Type B pancreatic cell (in vitro differentiated cells): ENCODE measurements around the gene SKA1. TPM values are rescaled to one million over a fixed set of nuclear protein-coding genes. Genes with fewer than 3 reads are reported as not detected.
"Not testable (repeated sequence)": the region's sequence is repeated elsewhere in the genome, so short reads cannot be mapped to it uniquely, and the experiment has no call there.

ENCODE experiments used
- DNase-seq: peaks from one replicate; pipeline ENCODE4 v3.0.0; 2021; ENCODE audit warnings: mixed read lengths; ENCODE audit not compliant: unreplicated experiment; ENCODE audit errors: extremely low spot score
- H3K27ac Mint-ChIP-seq: 2 replicates; pipeline ENCODE4 v1.8.0; 2021; ENCODE audit warnings: mild to moderate bottlenecking, mixed read lengths
- H3K27me3 Mint-ChIP-seq: 2 replicates; pipeline ENCODE4 v1.8.0; 2021; ENCODE audit warnings: mixed read lengths
- H3K36me3 Mint-ChIP-seq: 2 replicates; pipeline ENCODE4 v1.8.0; 2021; ENCODE audit warnings: mixed read lengths
- H3K4me1 Mint-ChIP-seq: one replicate; pipeline ENCODE4 v1.8.0; 2021; ENCODE audit warnings: mixed read lengths; ENCODE audit not compliant: unreplicated experiment
- H3K4me3 Mint-ChIP-seq: 2 replicates; pipeline ENCODE4 v1.8.0; 2021; ENCODE audit warnings: mild to moderate bottlenecking, mixed read lengths
- H3K9me3 Mint-ChIP-seq: 2 replicates; pipeline ENCODE4 v1.8.0; 2021; ENCODE audit warnings: mixed read lengths
- total RNA-seq: library from RNA; stranded (reverse); gene quantifications from 2 replicates; pipeline ENCODE4 v1.2.1, GENCODE V29; 2021; ENCODE audit warnings: low replicate concordance
- TF ChIP-seq, protein P1 (sequence below): fragments of 200-600 bp; sonication (generic); conservative IDR thresholded peaks from 2 replicates; pipeline ENCODE4 v1.5.0; 2021; ENCODE audit warnings: antibody characterized with exemption, mild to moderate bottlenecking

SKA1 gene
- total RNA-seq, 1 donor from 2014 or later: 14.0 TPM

DNA sequence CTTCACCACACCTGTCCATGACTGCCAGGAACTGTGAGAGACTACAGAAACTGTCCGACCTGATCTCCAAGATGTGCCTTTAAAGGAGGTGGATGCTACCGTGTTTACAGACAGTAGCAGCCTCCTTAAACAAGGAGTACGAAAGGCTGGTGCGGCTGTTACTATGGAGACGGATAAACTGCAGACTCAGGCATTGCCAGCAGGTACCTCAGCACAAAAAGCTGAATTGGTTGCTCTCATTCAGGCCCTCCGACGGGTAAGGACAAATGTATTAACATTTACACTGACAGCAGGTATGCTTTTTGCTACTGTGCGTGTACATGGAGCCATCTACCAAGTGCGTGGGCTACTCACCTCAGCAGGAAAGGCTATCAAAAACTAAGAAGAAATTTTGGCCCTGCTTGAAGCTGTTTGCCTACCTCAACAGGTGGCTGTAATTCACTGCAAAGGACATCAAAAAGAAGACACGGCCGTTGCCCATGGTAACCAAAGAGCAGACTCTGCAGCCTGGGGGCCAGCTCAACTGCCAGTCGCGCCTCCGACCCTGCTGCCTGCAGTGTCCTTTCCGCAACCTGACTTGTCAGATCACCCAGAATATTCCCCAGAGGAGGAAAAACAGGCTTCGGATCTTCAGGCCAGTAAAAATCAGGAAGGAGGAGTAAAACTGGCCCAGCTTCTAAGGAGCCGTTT is 30.9 kb downstream of the SKA1 start:
- H3K27me3 Mint-ChIP-seq: peaks cover 4% of the 10 kb centered on the region
- no peak for DNase-seq
- H3K27ac Mint-ChIP-seq: peak overlapping the region; percentile 66
- H3K4me1 Mint-ChIP-seq: peaks cover 46% of the 10 kb centered on the region
- H3K4me3 Mint-ChIP-seq: peak overlapping the region; percentile 7
- no peaks in the 10 kb centered on the region for H3K9me3 Mint-ChIP-seq
- H3K36me3 Mint-ChIP-seq: no peaks in the 10 kb centered on the region
- TF ChIP-seq, protein P1, sequence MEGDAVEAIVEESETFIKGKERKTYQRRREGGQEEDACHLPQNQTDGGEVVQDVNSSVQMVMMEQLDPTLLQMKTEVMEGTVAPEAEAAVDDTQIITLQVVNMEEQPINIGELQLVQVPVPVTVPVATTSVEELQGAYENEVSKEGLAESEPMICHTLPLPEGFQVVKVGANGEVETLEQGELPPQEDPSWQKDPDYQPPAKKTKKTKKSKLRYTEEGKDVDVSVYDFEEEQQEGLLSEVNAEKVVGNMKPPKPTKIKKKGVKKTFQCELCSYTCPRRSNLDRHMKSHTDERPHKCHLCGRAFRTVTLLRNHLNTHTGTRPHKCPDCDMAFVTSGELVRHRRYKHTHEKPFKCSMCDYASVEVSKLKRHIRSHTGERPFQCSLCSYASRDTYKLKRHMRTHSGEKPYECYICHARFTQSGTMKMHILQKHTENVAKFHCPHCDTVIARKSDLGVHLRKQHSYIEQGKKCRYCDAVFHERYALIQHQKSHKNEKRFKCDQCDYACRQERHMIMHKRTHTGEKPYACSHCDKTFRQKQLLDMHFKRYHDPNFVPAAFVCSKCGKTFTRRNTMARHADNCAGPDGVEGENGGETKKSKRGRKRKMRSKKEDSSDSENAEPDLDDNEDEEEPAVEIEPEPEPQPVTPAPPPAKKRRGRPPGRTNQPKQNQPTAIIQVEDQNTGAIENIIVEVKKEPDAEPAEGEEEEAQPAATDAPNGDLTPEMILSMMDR: no peak

DNA sequence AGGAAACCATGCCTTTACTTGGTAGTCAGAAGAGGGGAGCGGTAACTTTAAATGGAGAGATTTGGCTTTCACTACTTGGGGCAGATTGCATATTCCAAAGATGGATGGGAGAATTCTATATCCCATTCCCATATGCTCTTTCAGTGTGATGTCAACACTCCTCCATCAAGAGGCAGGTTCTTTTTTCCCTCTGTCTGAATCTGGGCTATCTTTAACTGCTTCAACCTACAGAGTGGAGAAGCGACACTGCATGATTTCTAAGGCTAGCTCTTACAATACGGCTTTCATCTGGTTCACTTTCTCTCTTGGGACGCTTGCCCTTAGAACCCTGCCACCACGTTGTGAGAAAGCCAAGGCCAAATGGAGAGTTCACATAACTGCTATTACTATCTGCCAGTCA is 34.4 kb downstream of the SKA1 start:
- H3K4me1 Mint-ChIP-seq: peaks cover 33% of the 10 kb centered on the region
- no peak for DNase-seq

DNA sequence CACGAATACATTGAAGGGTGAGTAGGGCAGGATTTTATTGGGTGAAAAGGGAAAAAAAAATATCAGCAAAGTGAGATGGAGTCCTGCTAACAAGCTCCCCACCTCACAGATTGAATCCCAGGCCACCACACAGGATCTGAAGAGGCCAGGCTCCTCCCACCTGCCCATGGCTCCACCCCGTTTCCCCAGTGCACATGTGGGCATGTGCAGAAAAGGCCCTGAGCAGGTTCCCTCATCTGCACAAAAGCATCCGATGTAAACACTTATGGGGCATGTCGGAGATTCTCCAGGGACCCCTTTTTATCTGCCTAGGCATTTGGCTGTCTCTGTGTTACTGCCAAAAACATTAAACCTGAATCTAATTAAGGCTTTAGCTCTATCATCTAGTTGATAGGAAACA is 35.2 kb downstream of the SKA1 start:
- no peak overlapping the region for H3K27ac Mint-ChIP-seq

More for the DNA sequence above, 34.4 kb downstream of the SKA1 start:
- TF ChIP-seq, protein P1: no peak
- Mint-ChIP-seq H3K4me3 (no peak overlapping the region), H3K9me3 (no peaks in the 10 kb centered on the region), H3K27ac (no peak overlapping the region), H3K27me3 (no peaks in the 10 kb centered on the region), H3K36me3 (no peaks in the 10 kb centered on the region)

DNA sequence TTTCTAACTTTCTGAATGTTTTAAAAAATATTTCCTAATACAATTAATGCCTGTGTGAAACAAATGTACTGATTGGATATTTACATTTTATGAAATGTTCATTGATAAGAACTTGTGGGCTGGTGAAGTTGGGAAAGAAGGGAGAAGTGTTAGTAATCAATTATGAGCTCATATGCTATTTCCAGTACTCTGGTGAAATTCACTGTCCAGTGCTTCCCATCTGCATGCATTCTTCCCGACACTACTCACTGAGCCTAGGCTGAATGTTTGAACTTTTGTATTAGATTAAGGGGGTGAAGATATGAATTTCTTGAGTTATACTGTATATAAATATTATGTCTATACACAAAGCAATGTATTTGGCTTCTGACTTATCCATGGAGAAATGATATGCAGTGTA is 36.0 kb downstream of the SKA1 start:
- DNase-seq: no peak
- H3K9me3 Mint-ChIP-seq: no peaks in the 10 kb centered on the region
- H3K27ac Mint-ChIP-seq: no peak overlapping the region
- peaks cover 16% of the 10 kb centered on the region for H3K4me1 Mint-ChIP-seq
- H3K36me3 Mint-ChIP-seq: no peaks in the 10 kb centered on the region
- TF ChIP-seq, protein P1: no peak
- H3K27me3 Mint-ChIP-seq: no peaks in the 10 kb centered on the region
- no peak overlapping the region for H3K4me3 Mint-ChIP-seq

More for the DNA sequence above, 35.2 kb downstream of the SKA1 start:
- Mint-ChIP-seq H3K36me3 (no peaks in the 10 kb centered on the region), H3K27me3 (no peaks in the 10 kb centered on the region), H3K4me1 (peaks cover 25% of the 10 kb centered on the region), H3K4me3 (no peak overlapping the region), H3K9me3 (no peaks in the 10 kb centered on the region)
- no peak for DNase-seq
- TF ChIP-seq, protein P1: no peak

DNA sequence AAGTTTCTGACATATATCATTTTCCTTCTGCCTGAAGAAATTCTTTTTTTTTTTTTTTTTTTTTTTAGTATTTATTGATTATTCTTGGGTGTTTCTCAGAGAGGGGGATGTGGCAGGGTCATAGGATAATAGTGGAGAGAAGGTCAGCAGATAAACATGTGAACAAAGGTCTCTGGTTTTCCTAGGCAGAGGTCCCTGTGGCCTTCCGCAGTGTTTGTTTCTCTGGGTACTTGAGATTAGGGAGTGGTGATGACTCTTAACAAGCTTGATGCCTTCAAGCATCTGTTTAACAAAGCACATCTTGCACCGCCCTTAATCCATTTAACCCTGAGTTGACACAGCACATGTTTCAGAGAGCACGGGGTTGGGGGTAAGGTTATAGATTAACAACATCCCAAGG is 42.0 kb downstream of the SKA1 start:
- not testable (repeated sequence) for H3K27ac Mint-ChIP-seq, H3K9me3 Mint-ChIP-seq, DNase-seq, H3K4me3 Mint-ChIP-seq, H3K36me3 Mint-ChIP-seq, H3K27me3 Mint-ChIP-seq, H3K4me1 Mint-ChIP-seq

DNA sequence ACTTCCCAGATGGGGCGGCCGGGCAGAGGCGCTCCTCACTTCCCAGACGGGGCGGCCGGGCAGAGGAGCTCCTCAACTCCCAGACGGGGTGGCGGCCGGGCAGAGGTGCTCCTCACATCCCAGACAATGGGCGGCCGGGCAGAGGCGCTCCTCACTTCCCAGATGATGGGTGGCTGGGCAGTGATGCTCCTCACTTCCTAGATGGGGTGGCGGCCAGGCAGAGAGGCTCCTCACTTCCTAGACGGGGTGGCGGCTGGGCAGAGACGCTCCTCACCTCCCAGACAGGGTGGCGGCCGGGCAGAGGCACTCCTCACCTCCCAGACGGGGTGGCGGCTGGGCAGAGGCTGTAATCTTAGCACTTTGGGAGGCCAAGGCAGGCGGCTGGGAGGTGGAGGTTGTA is 42.9 kb downstream of the SKA1 start:
- not testable (repeated sequence) for H3K4me1 Mint-ChIP-seq, H3K36me3 Mint-ChIP-seq, H3K27ac Mint-ChIP-seq, H3K27me3 Mint-ChIP-seq, H3K9me3 Mint-ChIP-seq, DNase-seq, H3K4me3 Mint-ChIP-seq
